HFFc6 (cell line): Measurements from ENCODE around the gene ST3GAL6. TPM values are rescaled to one million over a fixed set of nuclear protein-coding genes. Genes with fewer than 3 reads are reported as not detected.
A peak's percentile ranks its signal among the peaks of the same experiment; 100 is the strongest.

Experiments used
- DNase-seq: peaks from one replicate; pipeline ENCODE4 v3.0.0-alpha.2; 2018
- H3K27ac Mint-ChIP-seq: 2 replicates; pipeline ENCODE4 v1.8.0; 2020; ENCODE audit warnings: mild to moderate bottlenecking, mixed read lengths
- H3K27me3 Mint-ChIP-seq: 2 replicates; pipeline ENCODE4 v1.8.0; 2021; ENCODE audit warnings: mild to moderate bottlenecking, moderate library complexity, mixed read lengths; ENCODE audit not compliant: insufficient read depth
- H3K36me3 Mint-ChIP-seq: 2 replicates; pipeline ENCODE4 v1.8.0; 2021; ENCODE audit warnings: low read depth, mixed read lengths
- H3K4me1 Mint-ChIP-seq: 2 replicates; pipeline ENCODE4 v1.8.0; 2020; ENCODE audit warnings: low read depth, mixed read lengths
- H3K4me3 Mint-ChIP-seq: 2 replicates; pipeline ENCODE4 v1.8.0; 2020; ENCODE audit warnings: mild to moderate bottlenecking, moderate library complexity, mixed read lengths
- H3K9me3 Mint-ChIP-seq: 2 replicates; pipeline ENCODE4 v1.8.0; 2020; ENCODE audit warnings: mild to moderate bottlenecking, mixed read lengths
- total RNA-seq, 6 experiments: library from RNA; stranded (reverse); fragmentation: NEBNext Ultra II Directional; extraction: Animal tissue kit (Norgen Biotek cat#: 25700); gene quantifications; 2 replicates in 1 of 6; 3 replicates in 5 of 6; pipeline ENCODE4 v1.2.3, GENCODE V29; 2021
- TF ChIP-seq, protein P1 (sequence below): fragments of 200-600 bp; sonication (generic); IDR thresholded peaks from 2 replicates; pipeline ENCODE4 v1.5.0; 2021; ENCODE audit warnings: antibody characterized with exemption, mild to moderate bottlenecking

Gene ST3GAL6
- total RNA-seq, 6 experiments from 2014 or later = not detected

DNA sequence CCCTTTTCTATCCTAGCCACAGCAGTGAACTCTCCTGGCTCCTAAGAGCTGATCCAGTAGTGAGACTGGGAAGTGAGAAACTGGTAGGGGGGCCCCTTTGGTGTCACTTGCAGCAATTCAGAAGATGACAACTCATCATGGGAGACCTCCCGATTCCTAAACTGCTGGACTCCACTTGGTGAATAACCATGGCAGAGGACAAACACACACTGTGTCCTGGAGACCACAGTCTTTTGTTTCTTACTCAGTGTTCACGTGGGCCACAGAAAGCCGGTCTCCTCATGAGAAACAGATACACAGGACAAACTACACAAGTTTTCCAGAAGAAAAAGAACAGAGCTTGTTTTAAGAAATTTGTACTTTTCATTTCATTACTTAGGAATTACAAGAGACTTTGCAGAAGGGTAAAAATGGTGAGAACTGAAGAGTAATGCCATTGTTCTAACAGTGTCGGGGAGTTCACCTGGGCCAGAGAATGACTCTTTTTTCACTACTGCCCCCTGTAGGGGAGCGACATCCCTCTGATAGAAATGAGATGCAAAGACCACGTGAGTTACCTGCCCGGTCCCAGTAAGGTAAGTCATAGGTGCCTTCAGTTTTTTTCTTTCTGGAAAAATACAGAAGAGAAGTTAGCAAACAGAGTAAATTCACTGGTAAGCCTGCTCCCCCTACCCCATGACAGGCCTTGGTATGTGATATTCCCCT, 38.1 kb downstream of the ST3GAL6 start:
- no peak for DNase-seq
- TF ChIP-seq, protein P1, sequence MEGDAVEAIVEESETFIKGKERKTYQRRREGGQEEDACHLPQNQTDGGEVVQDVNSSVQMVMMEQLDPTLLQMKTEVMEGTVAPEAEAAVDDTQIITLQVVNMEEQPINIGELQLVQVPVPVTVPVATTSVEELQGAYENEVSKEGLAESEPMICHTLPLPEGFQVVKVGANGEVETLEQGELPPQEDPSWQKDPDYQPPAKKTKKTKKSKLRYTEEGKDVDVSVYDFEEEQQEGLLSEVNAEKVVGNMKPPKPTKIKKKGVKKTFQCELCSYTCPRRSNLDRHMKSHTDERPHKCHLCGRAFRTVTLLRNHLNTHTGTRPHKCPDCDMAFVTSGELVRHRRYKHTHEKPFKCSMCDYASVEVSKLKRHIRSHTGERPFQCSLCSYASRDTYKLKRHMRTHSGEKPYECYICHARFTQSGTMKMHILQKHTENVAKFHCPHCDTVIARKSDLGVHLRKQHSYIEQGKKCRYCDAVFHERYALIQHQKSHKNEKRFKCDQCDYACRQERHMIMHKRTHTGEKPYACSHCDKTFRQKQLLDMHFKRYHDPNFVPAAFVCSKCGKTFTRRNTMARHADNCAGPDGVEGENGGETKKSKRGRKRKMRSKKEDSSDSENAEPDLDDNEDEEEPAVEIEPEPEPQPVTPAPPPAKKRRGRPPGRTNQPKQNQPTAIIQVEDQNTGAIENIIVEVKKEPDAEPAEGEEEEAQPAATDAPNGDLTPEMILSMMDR = peak; percentile 47
- Mint-ChIP-seq H3K27ac (no peak overlapping the region; the same call in 1 of the 2 replicates), H3K27me3 (peaks cover 4% of the 10 kb centered on the region), H3K36me3 (peaks cover 63% of the 10 kb centered on the region), H3K4me1 (peaks cover 5% of the 10 kb centered on the region; the same call in 1 of the 2 replicates), H3K4me3 (no peak overlapping the region), H3K9me3 (no peaks in the 10 kb centered on the region)

DNA sequence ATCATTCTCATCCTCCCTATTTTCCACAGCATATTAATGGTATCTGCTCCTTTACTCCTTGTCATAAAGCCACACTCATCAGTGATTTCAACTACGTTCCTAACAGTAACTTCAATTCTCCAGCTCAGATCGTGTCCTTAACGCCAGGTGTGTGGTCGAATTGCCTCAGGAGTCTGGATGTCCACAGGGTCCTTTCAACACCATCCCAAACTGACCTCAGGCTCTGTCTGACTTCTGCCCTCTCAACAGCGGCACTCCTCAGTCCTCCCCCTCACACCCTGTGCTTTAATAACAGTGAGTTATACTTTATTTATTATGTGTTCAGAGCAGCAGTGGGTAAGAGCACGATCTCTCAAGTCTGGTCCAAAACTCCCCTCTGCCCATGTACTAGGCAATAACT, 42.4 kb downstream of the ST3GAL6 start:
- H3K27me3 Mint-ChIP-seq = peaks cover 2% of the 10 kb centered on the region
- TF ChIP-seq, protein P1 = no peak
- peaks cover 31% of the 10 kb centered on the region for H3K4me1 Mint-ChIP-seq
- no peak overlapping the region for H3K27ac Mint-ChIP-seq
- H3K36me3 Mint-ChIP-seq = peaks cover 71% of the 10 kb centered on the region
- no peak overlapping the region for H3K4me3 Mint-ChIP-seq
- H3K9me3 Mint-ChIP-seq = no peaks in the 10 kb centered on the region
- DNase-seq = no peak

DNA sequence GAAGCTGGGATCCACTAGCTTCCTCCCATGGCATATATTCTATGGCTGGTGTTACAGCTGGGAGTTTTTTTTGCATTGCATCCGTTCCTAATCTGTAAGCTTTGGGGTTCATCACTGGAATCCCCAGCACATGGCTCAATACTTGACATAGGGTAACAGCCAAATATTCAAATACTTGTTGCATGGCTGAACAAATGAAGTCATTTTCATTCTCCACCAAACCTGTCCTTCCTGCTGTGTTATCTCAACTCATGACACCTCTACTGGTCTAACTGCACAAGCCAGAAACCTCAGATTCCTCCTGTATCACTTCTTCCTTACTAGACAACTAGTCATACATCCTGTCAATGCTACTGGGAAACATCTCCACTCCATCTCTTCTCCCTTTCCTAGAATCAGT, 43.4 kb downstream of the ST3GAL6 start:
- TF ChIP-seq, protein P1 = no peak
- Mint-ChIP-seq H3K9me3 (no peaks in the 10 kb centered on the region), H3K4me1 (peaks cover 27% of the 10 kb centered on the region), H3K4me3 (no peak overlapping the region; the same call in 1 of the 2 replicates), H3K27me3 (peaks cover 2% of the 10 kb centered on the region), H3K27ac (peak overlapping the region; percentile 40), H3K36me3 (peaks cover 64% of the 10 kb centered on the region)
- no peak for DNase-seq

DNA sequence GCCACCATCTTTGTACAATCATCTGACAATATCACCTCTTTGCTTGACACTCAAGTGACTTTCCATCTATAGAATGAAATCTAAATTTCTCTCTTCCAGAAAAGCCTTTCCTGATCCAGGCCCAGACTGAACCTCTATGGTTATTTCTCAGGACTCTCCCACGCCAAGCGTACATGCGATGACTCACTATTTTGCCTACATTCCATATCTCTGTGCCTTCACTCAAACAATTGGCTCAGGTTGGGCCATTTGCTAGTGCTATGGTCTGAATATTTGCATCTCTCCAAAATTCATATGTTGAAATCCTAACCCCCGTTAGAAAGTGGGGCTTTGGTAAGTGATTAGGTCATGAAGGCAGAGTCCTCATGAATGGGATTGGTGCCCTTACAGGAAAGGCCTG, 43.9 kb downstream of the ST3GAL6 start:
- peaks cover 27% of the 10 kb centered on the region for H3K4me1 Mint-ChIP-seq
- H3K27ac Mint-ChIP-seq = peak overlapping the region; percentile 40
- no peaks in the 10 kb centered on the region for H3K9me3 Mint-ChIP-seq
- no peak overlapping the region; the same call in 1 of the 2 replicates for H3K4me3 Mint-ChIP-seq
- DNase-seq = no peak
- peaks cover 2% of the 10 kb centered on the region for H3K27me3 Mint-ChIP-seq
- peaks cover 62% of the 10 kb centered on the region for H3K36me3 Mint-ChIP-seq
- TF ChIP-seq, protein P1 = no peak

DNA sequence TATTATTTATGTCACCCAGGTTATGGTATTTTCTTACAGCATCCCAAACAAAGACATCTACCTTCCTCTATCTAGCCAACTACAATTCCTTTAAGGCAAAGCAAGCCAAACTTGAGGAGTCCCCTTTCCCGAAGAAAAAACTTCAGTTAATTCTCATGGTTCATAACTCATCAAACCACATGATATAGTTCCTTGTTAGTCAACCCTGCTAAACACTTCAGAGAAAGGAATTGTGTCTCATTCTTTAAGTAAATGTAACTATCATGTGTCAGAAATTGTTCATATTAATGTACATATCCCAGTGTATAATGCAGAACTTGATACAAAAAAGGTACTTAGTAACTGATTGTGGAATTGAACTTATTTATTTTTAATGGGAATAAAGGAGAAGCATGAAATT, 44.4 kb downstream of the ST3GAL6 start:
- no peak for DNase-seq
- H3K4me3 Mint-ChIP-seq = no peak overlapping the region
- no peaks in the 10 kb centered on the region for H3K9me3 Mint-ChIP-seq
- H3K27ac Mint-ChIP-seq = peak overlapping the region; percentile 40
- peaks cover 57% of the 10 kb centered on the region for H3K36me3 Mint-ChIP-seq
- H3K27me3 Mint-ChIP-seq = peaks cover 2% of the 10 kb centered on the region
- peaks cover 27% of the 10 kb centered on the region for H3K4me1 Mint-ChIP-seq
- TF ChIP-seq, protein P1 = no peak
